Psoas muscle (tissue), 8 donors: ENCODE measurements around the gene SLC35B3. TPM values are rescaled to one million over a fixed set of nuclear protein-coding genes. Genes with fewer than 3 reads are reported as not detected.
"Not testable (repeated sequence)": the region's sequence is repeated elsewhere in the genome, so short reads cannot be mapped to it uniquely, and the experiment has no call there.

Experiments used
- ATAC-seq, 4 donors: fragments of 200-7000 bp; cut with Tn5 transposase; one replicate each; pipeline ENCODE4 v1.9.1; 2020; ENCODE audit warnings: moderate library complexity in 3 of 4, mild to moderate bottlenecking in 2 of 4
- DNase-seq, 2 donors: peaks; one replicate each; pipeline ENCODE4 v3.0.0-alpha.2; 2020
- H3K27ac ChIP-seq: fragments of 200-600 bp; one replicate; pipeline ENCODE4 v1.8.0; 2022
- H3K27me3 ChIP-seq, 3 donors: fragments of 200-600 bp in 1 of 3; one replicate each; pipeline versions ENCODE4 v1.6.1 to v1.8.0; 2013 to 2022; ENCODE audit warnings: low read length in 2 of 3, mild to moderate bottlenecking in 2 of 3, moderate library complexity in 1 of 3; ENCODE audit not compliant: insufficient read depth in 3 of 3
- H3K36me3 ChIP-seq, 2 donors: fragments of 200-600 bp in 1 of 2; one replicate each; pipeline versions ENCODE4 v1.6.1 to v1.8.0; 2013 to 2022; ENCODE audit warnings: low read depth in 1 of 2, mild to moderate bottlenecking in 1 of 2, moderate library complexity in 1 of 2; ENCODE audit not compliant: insufficient read depth in 1 of 2
- H3K4me1 ChIP-seq: fragments of 200-600 bp; one replicate; pipeline ENCODE4 v1.8.0; 2022
- H3K4me3 ChIP-seq: fragments of 200-600 bp; one replicate; pipeline ENCODE4 v1.8.0; 2022; ENCODE audit warnings: mild to moderate bottlenecking
- H3K9me3 ChIP-seq: fragments of 200-600 bp; one replicate; pipeline ENCODE4 v1.8.0; 2022
- CTCF ChIP-seq: fragments of 200-600 bp; IDR thresholded peaks from one replicate; pipeline ENCODE4 v1.8.0; 2022; ENCODE audit warnings: antibody characterized with exemption
- WGBS, 3 donors: extraction: QIAGEN DNeasy Blood & Tissue Kit; methylation state at CpG; one replicate each; pipeline versions ENCODE4 v1.1.6 to v1.1.7; 2013; 5-methylcytosine and 5-hydroxymethylcytosine counted together
- intact Hi-C, 2 donors: fragments of 100-400 bp; cut with DNase I; formaldehyde crosslinking; loops; one replicate each; pipeline versions ENCODE4 v1.11.0 to v1.14.2; 2022
- polyA plus RNA-seq, 3 donors: library from polyadenylated mRNA; stranded (reverse); fragments of 200-250 nt; gene quantifications; one replicate each; pipeline ENCODE4 v1.2.3, GENCODE V29; 2013
- total RNA-seq, 4 donors: library from RNA; stranded (reverse); fragmentation: NEBNext Ultra II Directional in 2 of 4; extraction: Animal tissue kit (Norgen Biotek cat#: 25700) in 2 of 4; gene quantifications; one replicate each; pipeline versions ENCODE4 v1.2.1 to v1.2.4, GENCODE V29; 2021 to 2023
- donor health status: healthy with polysubstance abuse.
- donor health status: DM: no; HTN: no; CAD: no; lungs with moderate emphysema.
- donor health status: Bipolar disorder and iron deficiency.
- donor health status: healthy.
- donor health status: DM: yes; HTN: yes; CAD: no.
- donor health status: DM: no; HTN: no; CAD: no.
- donor health status: DM: no; HTN: no; CAD: no.
- donor health status: DM: yes; HTN: yes; CAD: no.

Gene SLC35B3
- total and polyA plus RNA-seq, 7 donors, result 2.9 to 7.2 (median 4.3) TPM

GRCh38 chr6:8446391-8446790 lies 11.0 kb upstream of the SLC35B3 start:
- 45 to 50% (median 45%) methylated on average over 2 of the region's 2 CpGs for WGBS, 3 donors
- no peak overlapping the region for H3K27ac ChIP-seq
- intact Hi-C loops, result no loop called here
- no peak for TF ChIP-seq CTCF
- no peaks in the 10 kb centered on the region for H3K27me3 ChIP-seq
- no peak overlapping the region for H3K4me3 ChIP-seq
- H3K9me3 ChIP-seq, result no peaks in the 10 kb centered on the region
- no peaks in the 10 kb centered on the region for H3K4me1 ChIP-seq
- DNase-seq, result no peak
- no peak for ATAC-seq
- H3K36me3 ChIP-seq, result no peaks in the 10 kb centered on the region

DNA sequence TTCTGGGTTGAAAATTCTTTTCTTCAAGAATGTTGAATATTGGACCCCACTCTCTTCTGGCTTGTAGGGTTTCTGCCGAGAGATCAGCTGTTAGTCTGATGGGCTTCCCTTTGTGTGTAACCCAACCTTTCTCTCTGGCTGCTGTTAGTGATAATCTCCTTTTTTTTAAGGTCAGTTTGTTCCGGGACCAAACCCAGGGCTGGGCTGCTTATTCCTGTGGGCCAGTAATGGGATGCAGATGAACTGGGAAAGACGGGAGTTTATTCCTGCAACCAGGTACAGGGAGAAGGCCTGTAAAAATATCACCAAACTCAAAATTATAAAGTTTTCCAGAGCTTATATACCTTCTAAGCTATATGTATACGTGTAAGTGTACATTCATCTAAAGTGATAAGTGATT lies 10.6 kb upstream of the SLC35B3 start:
- H3K27ac ChIP-seq, H3K27me3 ChIP-seq, H3K9me3 ChIP-seq, H3K36me3 ChIP-seq, intact Hi-C loops, DNase-seq, H3K4me1 ChIP-seq, ATAC-seq, H3K4me3 ChIP-seq: not testable (repeated sequence)
- WGBS, 3 donors, result 55 to 80% (median 62%) methylated on average over 4 of the region's 4 CpGs

DNA sequence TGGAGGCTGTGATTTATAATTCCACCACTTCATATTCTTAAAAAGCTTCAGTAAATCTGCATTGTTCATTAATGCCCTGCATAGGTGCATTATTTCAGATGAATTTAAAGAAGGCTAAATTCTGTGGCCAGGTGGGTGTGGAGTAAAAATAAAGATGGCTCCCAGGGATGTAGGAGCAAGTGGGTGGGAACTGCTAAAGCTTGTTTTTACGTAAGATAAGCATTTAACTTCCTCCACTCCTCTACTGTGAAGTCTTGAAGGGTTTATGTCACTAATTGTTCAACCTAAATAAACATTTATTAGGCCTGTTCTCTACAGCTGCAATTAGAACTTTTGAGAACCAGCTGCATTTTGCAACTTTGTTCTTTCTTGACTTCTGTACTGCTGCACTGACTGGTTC lies 6.8 kb upstream of the SLC35B3 start:
- no peak for DNase-seq
- Histone ChIP-seq H3K27ac (no peak overlapping the region), H3K9me3 (no peaks in the 10 kb centered on the region), H3K4me3 (no peak overlapping the region), H3K36me3 (no peaks in the 10 kb centered on the region), H3K4me1 (no peaks in the 10 kb centered on the region), H3K27me3 (no peaks in the 10 kb centered on the region)
- ATAC-seq, result no peak
- 47 to 93% (median 64%) methylated on average over 1 of the region's 1 CpG for WGBS, 3 donors
- no peak for TF ChIP-seq CTCF
- intact Hi-C loops, result no loop called here

DNA sequence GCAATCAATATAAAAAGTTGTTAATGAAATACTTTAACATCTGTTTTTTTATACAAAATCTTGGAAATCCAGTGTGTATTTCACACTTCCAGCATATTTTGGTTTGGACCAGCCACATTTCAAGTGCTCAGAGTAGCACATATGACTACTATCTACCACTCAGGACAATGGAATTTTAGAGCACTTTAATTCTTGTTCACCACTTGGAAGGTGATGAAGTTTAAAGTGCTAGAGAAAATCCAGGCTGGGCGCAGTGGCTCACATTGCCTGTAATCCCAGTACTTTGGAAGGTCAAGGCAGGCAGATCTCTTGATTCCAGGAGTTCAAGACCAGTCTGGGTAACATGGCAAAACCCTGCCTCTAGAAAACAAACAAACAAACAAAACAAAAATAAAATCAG lies 6.1 kb upstream of the SLC35B3 start:
- WGBS, 3 donors, result 85 to 88% (median 87%) methylated on average over 1 of the region's 1 CpG
- no peaks in the 10 kb centered on the region for H3K4me1 ChIP-seq
- H3K9me3 ChIP-seq, result no peaks in the 10 kb centered on the region
- H3K27ac ChIP-seq, result no peak overlapping the region
- DNase-seq (no peak), ATAC-seq (no peak)
- H3K4me3 ChIP-seq, result no peak overlapping the region
- intact Hi-C loops, result no loop called here
- TF ChIP-seq CTCF, result no peak
- no peaks in the 10 kb centered on the region for H3K27me3 ChIP-seq
- no peaks in the 10 kb centered on the region for H3K36me3 ChIP-seq

DNA sequence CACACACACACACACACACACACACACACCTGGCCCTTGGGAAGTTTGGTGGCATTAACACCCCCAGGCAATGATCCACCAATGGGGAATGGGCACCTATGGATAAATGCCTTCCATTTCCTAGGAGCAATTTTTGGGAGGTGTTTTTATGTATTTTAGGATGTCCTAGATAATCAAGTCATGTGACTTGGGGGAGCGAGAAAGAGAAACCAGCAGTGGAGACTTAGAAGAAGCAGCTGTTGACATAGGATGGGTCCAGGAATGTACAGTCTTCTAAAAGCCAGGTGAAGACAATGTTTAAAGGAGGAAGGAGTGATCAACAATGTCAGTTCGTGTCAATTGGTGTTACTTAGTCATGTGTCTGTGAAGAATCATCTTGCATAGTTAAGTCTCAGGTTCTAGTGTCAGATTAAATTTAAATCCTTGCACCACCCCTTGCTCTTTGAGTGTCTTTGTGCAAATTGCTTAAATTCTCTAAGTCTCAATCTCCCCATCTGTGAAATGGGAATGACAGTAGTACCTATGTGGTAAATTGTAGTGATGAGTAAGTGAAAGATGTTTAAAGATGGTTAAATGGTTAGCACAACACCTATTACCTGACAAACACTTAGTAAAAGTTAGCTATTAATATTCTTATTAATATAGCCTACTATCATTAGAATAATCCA lies 4.4 kb upstream of the SLC35B3 start:
- Histone ChIP-seq H3K36me3 (no peaks in the 10 kb centered on the region), H3K27me3 (no peaks in the 10 kb centered on the region), H3K4me3 (no peak overlapping the region), H3K27ac (no peak overlapping the region), H3K4me1 (peaks cover 4% of the 10 kb centered on the region), H3K9me3 (no peaks in the 10 kb centered on the region)
- no peak for TF ChIP-seq CTCF
- ATAC-seq, result no peak
- 54 to 85% (median 67%) methylated on average over 2 of the region's 2 CpGs for WGBS, 3 donors
- intact Hi-C loops, result loop anchor here in 1 of 2 donors (10.0 kb wide), 1 partner anchor 335 kb away; the partner anchor contains the start of gene EEF1E1
- DNase-seq, result no peak
